GM13976 (cell line): ENCODE measurements around the gene C7orf25.

Experiments
- DNase-seq: peaks from one replicate; pipeline ENCODE4 v3.0.0; 2012; ENCODE audit warnings: low spot score
- CTCF ChIP-seq: IDR thresholded peaks from 2 replicates; pipeline ENCODE4 v1.5.1; 2012; ENCODE audit warnings: borderline replicate concordance, mild to moderate bottlenecking; ENCODE audit not compliant: insufficient read depth; ENCODE audit errors: extremely low read depth, missing control alignments, control extremely low read depth
- in situ Hi-C: fragments of 300-500 bp; cut with MboI; formaldehyde crosslinking; loops from one replicate; pipeline ENCODE4 v1.12.0; 2022; ENCODE audit warnings: low sequenced_read_pairs, mixed read lengths, inconsistent platforms; ENCODE audit not compliant: unreplicated experiment

The C7orf25 gene

GRCh38 chr7:42911454-42912447, at the start of gene C7orf25:
Gene C7orf25 (minus strand): TSS chr7:42912070. CDS start chr7:42910900, 1,170 bp downstream.
- in situ Hi-C loops: no loop called here
- no peak for TF ChIP-seq CTCF
- DNase-seq: peak; percentile 95

GRCh38 chr7:42961170-42961569, 49.3 kb upstream of the C7orf25 start:
- in situ Hi-C loops: no loop called here
- no peak for TF ChIP-seq CTCF
- no peak for DNase-seq

- in situ Hi-C loops: no loop called here
- no peak for TF ChIP-seq CTCF
- no peak for DNase-seq
These were observed 48.9 kb upstream of the C7orf25 start for GRCh38 chr7:42960762-42961161.

- no peak for DNase-seq
- in situ Hi-C loops: no loop called here
- TF ChIP-seq CTCF: no peak
These were observed 47.7 kb upstream of the C7orf25 start for GRCh38 chr7:42959549-42959948.

GRCh38 chr7:42956062-42956461, 44.2 kb upstream of the C7orf25 start:
- DNase-seq: no peak
- no peak for TF ChIP-seq CTCF
- in situ Hi-C loops: no loop called here

GRCh38 chr7:42953994-42954393, 42.1 kb upstream of the C7orf25 start:
- no peak for DNase-seq
- in situ Hi-C loops: no loop called here
- TF ChIP-seq CTCF: no peak
